IPS-15b (cell line): ENCODE data around the gene LRRN4CL.
A peak's percentile ranks its signal among the peaks of the same experiment; 100 is the strongest.

Source experiments
- H3K27me3 ChIP-seq: one replicate; pipeline ENCODE4 v1.6.1; 2013; ENCODE audit warnings: low read length; ENCODE audit not compliant: control insufficient read depth, insufficient read depth
- H3K36me3 ChIP-seq: one replicate; pipeline ENCODE4 v1.6.1; 2013; ENCODE audit warnings: low read length; ENCODE audit not compliant: control insufficient read depth, insufficient read depth
- H3K4me1 ChIP-seq: one replicate; pipeline ENCODE4 v1.6.1; 2013; ENCODE audit warnings: mild to moderate bottlenecking, low read length; ENCODE audit not compliant: control insufficient read depth, insufficient read depth
- H3K4me3 ChIP-seq: one replicate; pipeline ENCODE4 v1.5.1; 2013; ENCODE audit warnings: low read depth, low read length
- H3K9ac ChIP-seq: one replicate; pipeline ENCODE4 v1.6.1; 2013; ENCODE audit warnings: low read depth, mild to moderate bottlenecking, low read length
- H3K9me3 ChIP-seq: one replicate; pipeline ENCODE4 v1.6.1; 2013; ENCODE audit warnings: mild to moderate bottlenecking, low read length; ENCODE audit not compliant: control insufficient read depth, insufficient read depth

LRRN4CL gene

GRCh38 chr11:62721994-62722393, 32.7 kb upstream of the LRRN4CL start:
- Histone ChIP-seq H3K4me1 (peaks cover 5% of the 10 kb centered on the region), H3K27me3 (no peaks in the 10 kb centered on the region), H3K9me3 (no peaks in the 10 kb centered on the region), H3K4me3 (no peak overlapping the region), H3K36me3 (peaks cover 65% of the 10 kb centered on the region), H3K9ac (no peak overlapping the region)

DNA sequence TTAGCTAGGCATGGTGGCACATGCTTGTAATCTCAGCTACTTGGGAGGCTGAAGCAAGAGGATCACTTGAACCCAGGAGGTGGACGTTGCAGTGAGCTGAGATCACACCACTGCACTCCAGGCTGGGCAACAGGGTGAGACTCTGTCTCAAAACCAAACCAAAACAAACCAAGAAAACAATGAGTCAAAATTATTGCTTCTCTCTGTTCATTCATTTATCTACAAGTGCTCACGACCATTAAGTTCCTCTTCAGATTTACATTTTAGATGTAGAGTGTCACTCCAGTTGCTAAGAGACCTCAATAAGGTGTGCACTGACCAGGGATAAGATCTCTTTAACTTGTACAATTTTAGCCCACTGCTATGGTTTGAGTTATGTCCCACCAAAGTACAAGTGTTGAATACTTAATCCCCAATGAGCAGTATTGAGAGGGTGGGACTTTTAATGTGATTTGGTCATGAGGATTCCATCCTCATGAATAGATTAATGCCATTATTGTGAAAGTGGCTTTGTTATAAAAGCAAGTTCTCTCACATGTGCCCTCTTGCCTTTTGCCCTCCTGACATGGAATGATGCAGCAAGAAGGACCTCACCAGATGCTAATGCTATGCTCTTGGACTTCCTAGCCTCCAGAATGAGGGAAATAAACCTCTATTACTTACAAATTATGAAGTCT, 30.1 kb upstream of the LRRN4CL start:
- Histone ChIP-seq H3K4me3 (no peak overlapping the region), H3K4me1 (no peaks in the 10 kb centered on the region), H3K27me3 (no peaks in the 10 kb centered on the region), H3K9ac (no peak overlapping the region), H3K36me3 (peaks cover 81% of the 10 kb centered on the region), H3K9me3 (no peaks in the 10 kb centered on the region)

DNA sequence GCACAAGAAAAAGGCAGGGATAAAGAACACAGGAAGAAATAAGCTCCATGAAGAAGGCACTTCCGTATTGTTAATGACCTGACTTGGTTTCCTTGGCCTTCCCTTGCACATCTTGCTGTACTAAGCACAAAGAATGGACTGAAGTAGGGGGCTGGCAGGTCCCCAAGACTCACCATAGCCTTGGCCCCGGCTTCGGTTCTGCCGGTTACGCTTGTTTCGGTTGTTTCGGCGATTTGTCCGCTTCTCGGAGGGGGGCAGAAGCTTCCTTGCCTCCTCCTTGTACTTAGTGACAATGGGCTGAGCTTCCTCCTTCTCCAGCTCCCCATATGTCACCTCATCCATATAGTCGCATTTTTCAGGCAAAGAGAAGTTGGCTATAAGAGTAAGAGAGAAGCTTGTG, 27.5 kb upstream of the LRRN4CL start:
- H3K4me1 ChIP-seq: no peaks in the 10 kb centered on the region
- H3K27me3 ChIP-seq: no peaks in the 10 kb centered on the region
- H3K9ac ChIP-seq: no peak overlapping the region
- peaks cover 70% of the 10 kb centered on the region for H3K36me3 ChIP-seq
- no peaks in the 10 kb centered on the region for H3K9me3 ChIP-seq
- H3K4me3 ChIP-seq: no peak overlapping the region

GRCh38 chr11:62716206-62716605, 26.9 kb upstream of the LRRN4CL start:
- H3K9me3 ChIP-seq: no peaks in the 10 kb centered on the region
- no peak overlapping the region for H3K9ac ChIP-seq
- H3K36me3 ChIP-seq: peaks cover 68% of the 10 kb centered on the region
- no peaks in the 10 kb centered on the region for H3K27me3 ChIP-seq
- H3K4me3 ChIP-seq: no peak overlapping the region
- H3K4me1 ChIP-seq: no peaks in the 10 kb centered on the region

DNA sequence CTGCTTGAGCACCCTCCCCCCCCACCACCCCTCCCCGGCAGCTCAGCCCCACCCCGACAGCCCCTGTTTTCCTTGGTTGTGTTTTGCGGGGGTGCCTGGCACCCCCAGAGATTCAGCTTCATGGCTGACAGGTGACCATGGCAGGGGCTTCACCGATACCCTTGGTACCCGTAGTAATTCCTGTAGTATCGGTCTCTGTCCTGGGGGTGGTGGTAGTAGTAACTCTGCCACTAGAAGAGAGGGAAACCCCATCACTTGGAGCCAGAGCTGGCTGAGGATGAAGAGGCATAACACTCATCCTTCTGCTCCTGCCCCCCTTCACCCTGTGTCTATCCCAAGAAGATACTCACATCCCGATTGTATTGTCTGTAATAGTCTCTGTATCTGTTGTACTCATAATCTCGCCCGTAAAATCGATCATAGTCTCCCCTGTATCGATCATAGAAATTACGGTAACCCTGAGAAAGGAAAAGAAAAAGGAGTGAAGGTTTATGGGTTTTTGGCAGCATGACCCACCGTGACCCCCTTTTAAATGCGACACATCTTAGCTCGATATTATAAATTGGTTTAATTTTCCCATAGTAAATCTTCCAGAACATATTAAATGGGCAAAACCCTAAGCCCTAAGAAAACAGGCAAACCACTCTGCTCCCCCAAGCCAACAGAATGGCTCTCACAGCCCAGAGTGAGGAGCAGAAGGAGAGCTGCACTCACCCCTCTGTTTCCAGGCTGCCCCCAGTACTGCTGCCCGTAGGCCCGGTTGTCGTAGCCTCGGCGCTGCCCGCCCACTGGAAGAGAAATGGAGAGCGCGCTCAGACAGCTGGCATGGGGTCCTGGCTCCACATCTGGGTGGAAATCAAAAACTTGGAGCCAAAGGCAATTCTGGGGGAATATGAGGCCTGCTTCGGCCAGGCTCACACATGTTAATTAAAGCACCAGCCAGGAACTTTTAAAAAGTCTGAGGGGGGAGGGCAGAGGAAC, 26.1 kb upstream of the LRRN4CL start:
- Histone ChIP-seq H3K4me3 (no peak overlapping the region), H3K4me1 (no peaks in the 10 kb centered on the region), H3K9me3 (no peaks in the 10 kb centered on the region), H3K9ac (no peak overlapping the region), H3K27me3 (no peaks in the 10 kb centered on the region), H3K36me3 (peaks cover 61% of the 10 kb centered on the region)

GRCh38 chr11:62713343-62713742, 24.0 kb upstream of the LRRN4CL start:
- H3K4me3 ChIP-seq: no peak overlapping the region
- H3K36me3 ChIP-seq: peaks cover 43% of the 10 kb centered on the region
- no peaks in the 10 kb centered on the region for H3K27me3 ChIP-seq
- no peak overlapping the region for H3K9ac ChIP-seq
- no peaks in the 10 kb centered on the region for H3K9me3 ChIP-seq
- H3K4me1 ChIP-seq: peaks cover 5% of the 10 kb centered on the region

- no peaks in the 10 kb centered on the region for H3K9me3 ChIP-seq
- no peaks in the 10 kb centered on the region for H3K27me3 ChIP-seq
- peaks cover 38% of the 10 kb centered on the region for H3K36me3 ChIP-seq
- no peak overlapping the region for H3K9ac ChIP-seq
- peaks cover 8% of the 10 kb centered on the region for H3K4me1 ChIP-seq
- H3K4me3 ChIP-seq: no peak overlapping the region
Measured at GRCh38 chr11:62712861-62713260, 23.5 kb upstream of the LRRN4CL start.

GRCh38 chr11:62712276-62712812, 23.0 kb upstream of the LRRN4CL start:
- Histone ChIP-seq H3K4me1 (peaks cover 8% of the 10 kb centered on the region), H3K4me3 (no peak overlapping the region), H3K9me3 (no peaks in the 10 kb centered on the region), H3K36me3 (peaks cover 33% of the 10 kb centered on the region), H3K27me3 (no peaks in the 10 kb centered on the region), H3K9ac (no peak overlapping the region)

GRCh38 chr11:62710001-62710345, 20.6 kb upstream of the LRRN4CL start:
- peak overlapping the region; percentile 99 for H3K4me3 ChIP-seq
- H3K9ac ChIP-seq: peak overlapping the region; percentile 93
- peaks cover 17% of the 10 kb centered on the region for H3K36me3 ChIP-seq

DNA sequence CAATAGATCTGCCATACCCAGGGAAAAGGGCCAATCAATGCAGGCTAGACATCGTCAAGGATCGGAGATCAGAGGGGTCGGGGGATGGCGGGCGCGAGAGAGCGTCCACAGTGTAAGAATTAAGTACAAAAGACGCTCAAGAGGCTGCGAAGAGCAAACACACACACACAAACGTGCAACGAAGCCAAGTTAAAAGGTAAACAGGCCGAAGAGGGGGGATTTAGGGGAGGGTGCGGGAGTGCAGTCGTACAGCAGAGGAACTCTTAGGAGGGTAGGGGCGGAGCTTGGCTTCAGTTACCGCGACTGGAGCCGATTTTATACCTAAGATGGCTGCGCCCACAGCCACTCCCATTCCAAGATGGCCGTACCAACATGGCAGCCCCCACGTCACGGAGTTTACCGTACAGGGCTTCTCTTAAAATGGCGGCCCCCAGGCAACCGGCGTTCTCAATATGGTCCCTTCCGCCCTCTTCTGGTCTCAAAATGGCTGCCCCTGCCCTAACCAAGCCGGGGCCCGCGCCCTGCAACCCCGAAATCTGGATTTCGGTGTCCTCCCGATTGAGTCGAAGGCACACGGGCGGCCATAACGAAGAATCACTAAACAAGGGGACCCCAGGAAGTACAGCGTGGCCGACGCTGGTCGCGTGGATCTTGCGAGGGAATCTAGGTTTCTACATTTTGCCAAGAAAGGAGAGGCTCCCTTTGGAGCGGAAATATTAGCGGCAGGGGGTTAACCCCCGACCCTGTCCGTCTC, 20.1 kb upstream of the LRRN4CL start:
- peaks cover 13% of the 10 kb centered on the region for H3K36me3 ChIP-seq
- no peaks in the 10 kb centered on the region for H3K9me3 ChIP-seq
- H3K9ac ChIP-seq: peak overlapping the region; percentile 93
- H3K4me3 ChIP-seq: peak overlapping the region; percentile 99
- peaks cover 8% of the 10 kb centered on the region for H3K4me1 ChIP-seq
- H3K27me3 ChIP-seq: no peaks in the 10 kb centered on the region

More at GRCh38 chr11:62710001-62710345, 20.6 kb upstream of the LRRN4CL start:
- no peaks in the 10 kb centered on the region for H3K9me3 ChIP-seq
- H3K4me1 ChIP-seq: peaks cover 8% of the 10 kb centered on the region
- no peaks in the 10 kb centered on the region for H3K27me3 ChIP-seq

DNA sequence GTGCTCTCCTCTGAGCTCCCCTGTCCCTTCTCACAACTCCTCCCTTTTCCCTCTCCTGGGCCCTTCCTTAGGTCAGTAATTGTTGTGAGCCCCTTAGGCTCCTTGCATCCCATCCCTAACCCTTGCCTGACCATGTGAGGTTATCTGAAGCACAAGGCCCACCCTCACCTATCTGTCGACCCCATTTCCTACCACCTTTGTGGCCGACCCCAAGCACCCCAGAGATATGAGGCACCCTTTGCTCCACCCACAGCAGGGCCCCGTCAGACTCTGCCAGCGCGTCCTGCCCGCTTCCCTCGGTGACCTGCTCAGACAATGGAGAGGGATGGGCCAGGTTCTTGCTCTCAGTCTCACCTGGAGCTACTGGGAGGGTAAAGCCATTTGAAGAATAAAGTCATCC, 19.5 kb upstream of the LRRN4CL start:
- Histone ChIP-seq H3K4me3 (peak overlapping the region; percentile 99), H3K9me3 (no peaks in the 10 kb centered on the region), H3K36me3 (peaks cover 10% of the 10 kb centered on the region), H3K9ac (peak overlapping the region; percentile 93), H3K27me3 (no peaks in the 10 kb centered on the region), H3K4me1 (peaks cover 8% of the 10 kb centered on the region)
